Lower leg skin (tissue), 3 donors: ENCODE data around the gene HTR2B.

ENCODE experiments used
- CTCF ChIP-seq, 3 donors: fragments of 450-650 bp; IDR thresholded peaks; one replicate each; pipeline ENCODE4 v1.5.1; 2016; ENCODE audit warnings: antibody characterized with exemption in 3 of 3, mild to moderate bottlenecking in 3 of 3, moderate library complexity in 2 of 3
- POLR2A ChIP-seq, 2 donors: fragments of 450-650 bp; IDR thresholded peaks; one replicate each; pipeline ENCODE4 v1.6.1; 2016 to 2017; ENCODE audit warnings: antibody characterized with exemption in 2 of 2, mild to moderate bottlenecking in 1 of 2, moderate library complexity in 1 of 2

GRCh38 chr2:231110551-231110950, 14.3 kb downstream of the HTR2B start:
- TF ChIP-seq POLR2A (IDR thresholded peaks at IDR 0.05) (no peak), CTCF (IDR thresholded peaks at IDR 0.05) (no peak)
